ENCODE results near the gene KIAA1586. TPM values are rescaled to one million over a fixed set of nuclear protein-coding genes. Genes with fewer than 3 reads are reported as not detected.
A peak's percentile ranks its signal among the peaks of the same experiment; 100 is the strongest.
"Not testable (repeated sequence)": the region's sequence is repeated elsewhere in the genome, so short reads cannot be mapped to it uniquely, and the experiment has no call there.

Gene KIAA1586, protein sequence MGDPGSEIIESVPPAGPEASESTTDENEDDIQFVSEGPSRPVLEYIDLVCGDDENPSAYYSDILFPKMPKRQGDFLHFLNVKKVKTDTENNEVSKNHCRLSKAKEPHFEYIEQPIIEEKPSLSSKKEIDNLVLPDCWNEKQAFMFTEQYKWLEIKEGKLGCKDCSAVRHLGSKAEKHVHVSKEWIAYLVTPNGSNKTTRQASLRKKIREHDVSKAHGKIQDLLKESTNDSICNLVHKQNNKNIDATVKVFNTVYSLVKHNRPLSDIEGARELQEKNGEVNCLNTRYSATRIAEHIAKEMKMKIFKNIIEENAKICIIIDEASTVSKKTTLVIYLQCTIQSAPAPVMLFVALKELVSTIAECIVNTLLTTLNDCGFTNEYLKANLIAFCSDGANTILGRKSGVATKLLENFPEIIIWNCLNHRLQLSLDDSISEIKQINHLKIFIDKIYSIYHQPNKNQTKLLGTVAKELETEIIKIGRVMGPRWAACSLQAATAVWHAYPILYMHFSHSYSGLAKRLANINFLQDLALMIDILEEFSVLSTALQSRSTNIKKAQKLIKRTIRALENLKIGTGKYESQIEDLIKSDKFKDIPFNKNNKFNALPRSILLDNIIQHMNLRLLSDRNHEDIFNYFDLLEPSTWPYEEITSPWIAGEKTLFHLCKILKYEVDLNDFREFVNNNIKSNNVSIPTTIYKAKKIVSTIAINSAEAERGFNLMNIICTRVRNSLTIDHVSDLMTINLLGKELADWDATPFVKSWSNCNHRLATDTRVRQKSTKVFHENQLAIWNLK
- polyA plus RNA-seq (2013, experiment 1 of 2; ENCODE audit: insufficient read length): 7.2 TPM
- 7.8 TPM for polyA plus RNA-seq (2013, experiment 2 of 2; ENCODE audit: insufficient read length)

- DNase-seq: peak; percentile 93
These were observed at the start of gene KIAA1586 for GRCh38 chr6:57046332-57047256. TSS of gene KIAA1586 (plus strand) at chr6:57046693. CDS start at chr6:57046756, 63 bp downstream.

GRCh38 chr6:56999049-56999448 is 47.4 kb upstream of the KIAA1586 start:
- no peak for DNase-seq

DNA sequence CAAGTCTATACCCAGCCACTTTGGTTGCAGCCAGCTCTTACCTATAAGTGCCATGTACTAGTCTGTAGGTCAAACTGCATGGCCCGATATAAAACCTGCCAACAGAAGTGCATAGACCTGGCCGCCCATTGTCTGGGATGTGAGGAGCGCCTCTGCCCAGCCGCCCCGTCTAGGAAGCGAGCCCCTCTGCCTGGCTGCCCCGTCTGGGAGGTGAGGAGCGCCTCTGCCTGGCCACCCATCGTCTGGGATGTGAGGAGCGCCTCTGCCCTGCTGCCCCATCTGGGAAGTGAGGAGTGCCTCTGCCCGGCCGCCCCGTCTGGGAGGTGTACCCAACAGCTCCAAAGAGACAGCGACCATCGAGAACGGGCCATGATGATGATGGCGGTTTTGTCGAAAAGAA is 46.7 kb upstream of the KIAA1586 start:
- DNase-seq: not testable (repeated sequence)

GRCh38 chr6:57002197-57002596 is 44.3 kb upstream of the KIAA1586 start:
- no peak for DNase-seq

GRCh38 chr6:57004292-57004691 is 42.2 kb upstream of the KIAA1586 start:
- no peak for DNase-seq

GRCh38 chr6:57006101-57006500 is 40.4 kb upstream of the KIAA1586 start:
- no peak for DNase-seq

GRCh38 chr6:57008069-57008468 is 38.4 kb upstream of the KIAA1586 start:
- DNase-seq: not testable (repeated sequence)

DNA sequence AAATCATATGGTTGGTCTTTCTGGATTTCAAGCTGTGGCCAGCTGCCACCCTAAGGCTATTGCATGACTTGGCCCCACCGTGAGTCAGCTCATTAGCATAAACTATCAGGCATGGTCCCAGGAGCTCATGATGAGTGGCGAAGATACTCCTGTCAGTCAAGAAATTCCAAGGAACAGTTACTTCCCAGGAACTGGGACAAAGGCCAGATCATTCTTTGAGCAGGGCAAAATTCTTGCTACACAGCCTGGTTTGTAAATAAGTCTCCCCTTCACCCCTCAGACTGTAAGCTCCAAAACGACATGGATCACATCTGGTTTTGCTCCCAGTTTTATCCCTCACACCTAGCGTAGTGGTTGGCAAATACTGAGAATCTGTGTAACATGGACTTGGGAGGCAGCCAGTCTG is 33.0 kb upstream of the KIAA1586 start:
- DNase-seq: peak; percentile 78

DNA sequence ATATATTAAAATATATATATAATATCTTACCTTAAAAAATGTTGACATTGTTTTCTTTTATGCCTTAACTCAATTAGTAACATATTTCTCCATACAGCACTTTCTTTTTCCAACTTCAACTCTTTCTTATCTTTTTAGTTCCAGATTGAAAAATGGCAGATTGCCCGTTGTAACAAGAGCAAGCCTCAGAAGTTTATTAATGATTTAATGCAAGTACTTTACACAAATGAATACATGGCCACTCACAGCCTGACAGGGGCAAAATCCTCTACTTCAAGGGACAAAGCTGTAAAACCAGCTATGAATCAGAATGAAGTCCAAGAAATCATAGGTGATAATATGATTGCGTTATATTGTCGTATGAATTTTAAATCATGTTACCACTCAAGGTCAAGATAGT is 29.4 kb upstream of the KIAA1586 start:
- no peak for DNase-seq

- no peak for DNase-seq
These were observed 28.7 kb upstream of the KIAA1586 start for GRCh38 chr6:57017841-57018240.

GRCh38 chr6:57019434-57019833 is 27.1 kb upstream of the KIAA1586 start:
- no peak for DNase-seq

DNA sequence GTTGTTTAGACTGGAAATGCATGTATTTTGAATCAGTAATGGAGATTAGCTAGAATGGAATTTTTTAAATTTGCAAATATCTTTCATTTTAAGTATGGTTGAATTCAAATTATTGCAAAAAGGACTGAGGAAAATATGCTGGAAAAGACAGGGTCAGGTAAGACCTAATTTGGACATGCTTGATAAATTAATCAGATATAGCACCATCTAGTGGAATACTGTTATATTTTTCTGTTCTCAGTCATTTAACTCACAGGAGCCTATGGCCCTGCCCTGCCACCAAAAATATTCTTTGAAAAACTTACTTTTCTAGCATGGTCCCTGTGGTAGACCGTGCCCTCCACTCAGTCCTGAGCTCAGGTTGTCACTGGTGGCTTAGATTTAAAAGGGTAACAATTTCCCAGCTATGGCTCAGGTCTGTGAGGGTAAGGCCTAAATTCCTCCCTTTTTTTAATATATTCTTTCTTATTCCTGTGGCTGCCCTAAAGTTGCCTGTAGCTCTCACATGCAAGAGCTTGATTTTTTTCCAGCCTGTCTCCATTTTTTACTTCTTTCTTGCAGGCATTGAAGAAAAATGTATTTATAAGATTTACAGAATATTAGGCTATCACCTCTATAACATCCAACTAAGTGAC is 25.3 kb upstream of the KIAA1586 start:
- DNase-seq: peak; percentile 50

DNA sequence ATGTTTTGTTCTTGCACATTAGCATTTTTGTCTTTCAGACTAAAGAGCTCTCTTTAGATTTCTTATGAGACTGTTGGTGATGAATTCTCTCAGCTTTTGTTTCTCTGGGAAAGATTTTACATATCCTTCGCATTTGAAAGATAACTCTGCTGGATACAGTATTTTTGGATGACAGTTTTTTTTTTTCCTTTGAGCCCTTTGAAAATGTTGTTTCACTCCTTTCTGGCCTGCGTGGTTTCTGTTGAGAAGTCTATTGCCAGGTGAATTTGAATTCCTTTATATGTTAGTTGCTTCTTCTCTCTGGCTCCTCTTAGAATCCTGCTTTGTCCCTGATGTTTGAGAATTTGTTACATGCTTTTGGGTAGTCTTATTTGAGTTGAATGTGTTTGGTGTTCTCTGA is 22.2 kb upstream of the KIAA1586 start:
- DNase-seq: no peak

GRCh38 chr6:57024775-57025174 is 21.7 kb upstream of the KIAA1586 start:
- no peak for DNase-seq

- DNase-seq: no peak
These were observed 20.5 kb upstream of the KIAA1586 start for GRCh38 chr6:57026001-57026400.

DNA sequence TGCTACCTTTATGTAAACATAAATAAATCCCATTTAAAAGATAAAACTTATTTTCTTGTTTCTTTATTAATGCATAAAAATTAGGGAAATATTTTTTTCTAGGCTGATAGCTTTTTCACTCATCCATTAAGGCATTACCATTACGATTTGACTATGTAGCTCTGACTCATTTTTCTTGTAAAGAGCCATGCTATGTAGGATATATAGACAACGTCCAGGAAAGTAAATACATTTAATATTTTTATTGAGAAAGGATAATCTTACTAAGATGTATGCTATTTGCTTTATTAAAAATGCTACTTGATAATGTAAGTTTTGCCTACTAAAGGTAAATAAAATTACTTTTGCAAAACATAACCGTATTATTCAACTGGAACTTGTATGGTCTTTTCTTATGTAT is 19.2 kb upstream of the KIAA1586 start:
- no peak for DNase-seq

DNA sequence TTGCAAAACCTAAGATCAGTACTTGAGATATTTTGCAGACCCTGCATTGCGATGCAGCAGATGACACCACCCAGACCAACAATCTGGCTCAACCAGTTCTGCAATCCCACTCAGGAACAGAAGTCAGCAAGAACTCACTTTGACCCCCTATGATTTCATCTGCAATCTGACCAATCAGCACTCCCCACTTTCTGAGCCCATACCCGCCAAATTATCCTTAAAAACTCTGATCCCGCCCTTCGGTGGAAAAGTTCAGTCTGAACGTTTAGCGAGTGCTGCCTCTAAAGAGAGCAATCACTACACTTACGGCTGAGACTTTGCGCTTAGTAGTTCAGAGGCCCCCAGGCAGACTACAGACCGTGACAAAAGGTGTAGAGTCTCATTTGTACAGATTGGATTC is 17.3 kb upstream of the KIAA1586 start:
- DNase-seq: no peak

GRCh38 chr6:57033228-57033627 is 13.3 kb upstream of the KIAA1586 start:
- no peak for DNase-seq

DNA sequence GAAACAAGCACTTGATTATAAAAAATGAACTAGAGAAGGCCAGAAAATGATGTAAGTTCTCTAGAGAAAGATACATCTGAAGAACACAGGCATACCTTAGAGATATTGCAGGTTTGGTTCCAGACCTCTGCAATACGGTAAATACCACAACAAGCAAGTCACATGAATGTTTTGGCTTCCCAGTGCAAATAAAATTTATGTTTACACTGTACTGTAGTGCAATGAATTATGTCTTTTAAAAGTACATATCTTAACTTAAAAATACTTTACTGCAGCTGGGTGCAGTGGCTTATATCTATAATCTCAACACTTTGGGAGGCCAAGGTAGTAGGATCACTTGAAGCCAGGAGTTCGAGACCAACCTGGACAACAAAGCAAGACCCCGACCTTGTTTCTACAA is 10.9 kb upstream of the KIAA1586 start:
- no peak for DNase-seq

GRCh38 chr6:57038906-57039305 is 7.6 kb upstream of the KIAA1586 start:
- DNase-seq: no peak

- DNase-seq: no peak
These were observed 6.5 kb upstream of the KIAA1586 start for GRCh38 chr6:57040011-57040410.

GRCh38 chr6:57044061-57044460 is 2.4 kb upstream of the KIAA1586 start:
- not testable (repeated sequence) for DNase-seq

Measured in fibroblast of skin of back (primary cell).